ENCODE results near the gene DTX2.
"Not testable (repeated sequence)": the region's sequence is repeated elsewhere in the genome, so short reads cannot be mapped to it uniquely, and the experiment has no call there.

Gene DTX2

GRCh38 chr7:76461464-76462101 lies at the start of gene DTX2:
Gene DTX2, plus strand, starts transcription at chr7:76461709. Its CDS starts 18,801 bp downstream, at chr7:76480510.
- not testable (repeated sequence) for H3K27me3 Mint-ChIP-seq; H3K4me1 Mint-ChIP-seq (ENCODE audit: low read depth); H3K36me3 Mint-ChIP-seq (ENCODE audit: low read depth); H3K9me3 Mint-ChIP-seq; H3K27ac Mint-ChIP-seq
- peak within 1 kb of the TSS; percentile 45 for H3K4me3 Mint-ChIP-seq

- Mint-ChIP-seq H3K4me1 (ENCODE audit: low read depth) (no peaks in the 10 kb centered on the region), H3K9me3 (no peaks in the 10 kb centered on the region), H3K4me3 (no peak overlapping the region), H3K36me3 (ENCODE audit: low read depth) (no peaks in the 10 kb centered on the region), H3K27me3 (no peaks in the 10 kb centered on the region), H3K27ac (no peak overlapping the region)
Observed at GRCh38 chr7:76412249-76412648, 49.3 kb upstream of the DTX2 start.

DNA sequence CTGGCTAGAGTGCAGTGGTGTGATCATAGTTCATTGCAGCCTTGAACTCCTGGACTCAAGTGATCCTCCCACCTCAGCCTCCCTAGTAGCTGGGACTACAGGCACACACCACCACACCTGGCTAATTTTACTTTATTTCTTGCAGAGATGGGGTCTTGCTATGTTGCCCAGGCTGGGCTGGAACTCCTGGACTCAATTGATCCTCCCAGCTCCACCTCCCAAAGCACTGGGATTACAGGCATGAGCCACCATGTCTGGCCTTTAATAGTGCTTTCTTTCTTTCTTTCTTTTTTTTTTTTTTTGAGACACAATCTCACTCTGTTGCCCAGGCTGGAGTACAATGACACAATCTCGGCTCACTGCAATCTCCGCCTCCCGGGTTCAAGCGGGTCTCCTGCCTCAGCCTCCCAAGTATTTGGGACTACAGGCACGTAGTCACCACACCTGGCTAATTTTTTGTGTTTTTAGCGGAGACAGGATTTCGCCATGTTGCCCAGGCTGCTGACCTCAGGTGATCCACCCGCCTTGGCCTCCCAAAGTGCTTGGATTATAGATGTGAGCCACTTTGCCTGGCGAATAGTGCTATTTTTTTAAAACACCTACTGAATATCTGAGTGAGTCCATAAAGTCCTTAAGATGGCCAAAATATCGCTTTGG lies 43.7 kb upstream of the DTX2 start:
- not testable (repeated sequence) for H3K4me1 Mint-ChIP-seq (ENCODE audit: low read depth); H3K27me3 Mint-ChIP-seq; H3K36me3 Mint-ChIP-seq (ENCODE audit: low read depth); H3K4me3 Mint-ChIP-seq; H3K27ac Mint-ChIP-seq; H3K9me3 Mint-ChIP-seq

- H3K4me3 Mint-ChIP-seq; H3K9me3 Mint-ChIP-seq; H3K4me1 Mint-ChIP-seq (ENCODE audit: low read depth); H3K27ac Mint-ChIP-seq; H3K36me3 Mint-ChIP-seq (ENCODE audit: low read depth); H3K27me3 Mint-ChIP-seq: not testable (repeated sequence)
Observed at GRCh38 chr7:76421097-76421496, 40.4 kb upstream of the DTX2 start.

GRCh38 chr7:76423666-76424412 lies 37.7 kb upstream of the DTX2 start:
- Mint-ChIP-seq H3K4me3 (no peak overlapping the region), H3K36me3 (ENCODE audit: low read depth) (no peaks in the 10 kb centered on the region), H3K27me3 (no peaks in the 10 kb centered on the region), H3K9me3 (no peaks in the 10 kb centered on the region), H3K27ac (no peak overlapping the region), H3K4me1 (ENCODE audit: low read depth) (no peaks in the 10 kb centered on the region)

- H3K9me3 Mint-ChIP-seq: no peaks in the 10 kb centered on the region
- H3K27me3 Mint-ChIP-seq: no peaks in the 10 kb centered on the region
- H3K4me3 Mint-ChIP-seq: no peak within 1 kb of the TSS
- no peaks in the 10 kb centered on the region for H3K36me3 Mint-ChIP-seq (ENCODE audit: low read depth)
- no peaks in the 10 kb centered on the region for H3K4me1 Mint-ChIP-seq (ENCODE audit: low read depth)
- no peak within 1 kb of the TSS for H3K27ac Mint-ChIP-seq
Observed at GRCh38 chr7:76424413-76425111, 36.9 kb upstream of the DTX2 start, which contains the start of gene ZP3. Gene ZP3, plus strand, starts transcription at chr7:76424950. Its CDS starts 15 bp downstream, at chr7:76424965.

GRCh38 chr7:76425156-76425555 lies 36.4 kb upstream of the DTX2 start:
- H3K4me3 Mint-ChIP-seq: no peak overlapping the region
- H3K36me3 Mint-ChIP-seq (ENCODE audit: low read depth): no peaks in the 10 kb centered on the region
- no peaks in the 10 kb centered on the region for H3K27me3 Mint-ChIP-seq
- H3K9me3 Mint-ChIP-seq: no peaks in the 10 kb centered on the region
- no peak overlapping the region for H3K27ac Mint-ChIP-seq
- no peaks in the 10 kb centered on the region for H3K4me1 Mint-ChIP-seq (ENCODE audit: low read depth)

- not testable (repeated sequence) for H3K4me3 Mint-ChIP-seq; H3K27ac Mint-ChIP-seq; H3K4me1 Mint-ChIP-seq (ENCODE audit: low read depth); H3K36me3 Mint-ChIP-seq (ENCODE audit: low read depth); H3K9me3 Mint-ChIP-seq; H3K27me3 Mint-ChIP-seq
Observed at GRCh38 chr7:76425558-76425957, 36.0 kb upstream of the DTX2 start.

DNA sequence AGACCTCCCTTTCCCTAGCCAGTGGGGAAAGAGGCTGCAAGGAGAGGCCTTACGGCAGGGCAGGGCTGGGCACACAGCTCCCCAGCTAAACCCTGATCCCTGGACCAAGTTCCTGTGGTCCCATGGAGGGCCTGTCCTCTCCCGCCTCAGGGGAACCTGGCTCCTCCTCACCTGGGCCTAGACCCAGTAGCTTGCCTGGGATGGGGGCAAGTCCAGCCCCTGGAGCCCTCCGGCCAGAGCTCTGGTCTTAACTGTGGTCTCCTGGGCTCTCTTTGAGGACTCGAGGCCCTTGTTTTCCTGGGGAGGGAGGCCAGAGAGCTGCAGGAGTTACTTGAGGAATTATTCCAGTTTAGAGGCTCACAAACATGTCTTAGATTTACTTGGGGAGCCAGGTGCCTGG lies 35.3 kb upstream of the DTX2 start:
- Mint-ChIP-seq H3K4me3 (no peak overlapping the region), H3K9me3 (no peaks in the 10 kb centered on the region), H3K27me3 (no peaks in the 10 kb centered on the region), H3K36me3 (ENCODE audit: low read depth) (no peaks in the 10 kb centered on the region), H3K4me1 (ENCODE audit: low read depth) (no peaks in the 10 kb centered on the region), H3K27ac (no peak overlapping the region)

- Mint-ChIP-seq H3K9me3 (no peaks in the 10 kb centered on the region), H3K4me3 (no peak overlapping the region), H3K4me1 (ENCODE audit: low read depth) (no peaks in the 10 kb centered on the region), H3K36me3 (ENCODE audit: low read depth) (no peaks in the 10 kb centered on the region), H3K27ac (no peak overlapping the region), H3K27me3 (no peaks in the 10 kb centered on the region)
Observed at GRCh38 chr7:76427635-76428034, 33.9 kb upstream of the DTX2 start.

DNA sequence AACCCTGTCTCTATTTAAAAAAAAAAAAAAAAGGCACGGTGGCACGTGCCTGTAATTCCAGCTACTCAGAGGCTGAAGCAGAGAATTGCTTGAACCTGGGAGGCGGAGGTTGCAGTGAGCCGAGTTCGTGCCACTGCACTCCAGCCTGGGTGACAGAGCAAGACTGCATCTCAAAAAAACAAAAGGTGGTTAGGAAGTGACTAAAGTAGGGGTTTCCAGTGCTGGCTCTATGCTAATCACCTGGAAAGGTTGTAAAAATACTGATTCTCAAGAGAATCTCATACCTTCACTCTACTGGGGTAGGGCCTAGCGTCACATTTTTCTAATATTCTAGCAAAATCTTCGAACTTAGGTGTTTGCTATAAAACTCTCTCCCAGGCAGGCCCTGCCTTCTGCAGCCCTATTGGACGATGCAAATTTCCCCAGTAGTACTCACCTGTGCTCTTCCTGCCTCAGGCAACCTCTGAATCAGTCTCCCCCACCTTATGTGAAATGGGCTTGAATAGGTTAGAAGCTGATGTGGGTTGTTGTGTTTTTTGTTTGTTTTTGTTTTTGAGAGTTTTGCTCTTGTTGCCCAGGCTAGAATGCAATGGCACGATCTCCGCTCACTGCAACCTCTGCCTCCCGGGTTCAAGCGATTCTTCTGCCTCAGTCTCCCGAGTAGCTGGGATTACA lies 33.2 kb upstream of the DTX2 start:
- no peaks in the 10 kb centered on the region for H3K36me3 Mint-ChIP-seq (ENCODE audit: low read depth)
- H3K4me3 Mint-ChIP-seq: no peak overlapping the region
- no peak overlapping the region for H3K27ac Mint-ChIP-seq
- no peaks in the 10 kb centered on the region for H3K27me3 Mint-ChIP-seq
- no peaks in the 10 kb centered on the region for H3K4me1 Mint-ChIP-seq (ENCODE audit: low read depth)
- H3K9me3 Mint-ChIP-seq: no peaks in the 10 kb centered on the region

GRCh38 chr7:76428868-76429805 lies 32.4 kb upstream of the DTX2 start:
- Mint-ChIP-seq H3K36me3 (ENCODE audit: low read depth) (no peaks in the 10 kb centered on the region), H3K4me1 (ENCODE audit: low read depth) (no peaks in the 10 kb centered on the region), H3K27ac (no peak overlapping the region), H3K27me3 (no peaks in the 10 kb centered on the region), H3K9me3 (no peaks in the 10 kb centered on the region), H3K4me3 (no peak overlapping the region)

- Mint-ChIP-seq H3K36me3 (ENCODE audit: low read depth) (no peaks in the 10 kb centered on the region), H3K4me3 (no peak overlapping the region), H3K9me3 (no peaks in the 10 kb centered on the region), H3K27me3 (no peaks in the 10 kb centered on the region), H3K4me1 (ENCODE audit: low read depth) (no peaks in the 10 kb centered on the region), H3K27ac (no peak overlapping the region)
Observed at GRCh38 chr7:76430211-76430610, 31.3 kb upstream of the DTX2 start.

- Mint-ChIP-seq H3K27ac (no peak overlapping the region), H3K4me1 (ENCODE audit: low read depth) (no peaks in the 10 kb centered on the region), H3K4me3 (no peak overlapping the region), H3K36me3 (ENCODE audit: low read depth) (no peaks in the 10 kb centered on the region), H3K27me3 (no peaks in the 10 kb centered on the region), H3K9me3 (no peaks in the 10 kb centered on the region)
Observed at GRCh38 chr7:76430836-76431235, 30.7 kb upstream of the DTX2 start.
